Posterior vena cava (tissue), 2 donors: ENCODE data around the gene RRM2. TPM values are rescaled to one million over a fixed set of nuclear protein-coding genes. Genes with fewer than 3 reads are reported as not detected.

ENCODE experiments used
- DNase-seq: peaks from one replicate; pipeline ENCODE4 v3.0.0-alpha.2; 2020; ENCODE audit warnings: low spot score
- intact Hi-C, 2 donors: fragments of 100-400 bp; cut with DNase I; formaldehyde crosslinking; loops; one replicate each; pipeline versions ENCODE4 v1.14.1 to v1.14.2; 2022 to 2023
- total RNA-seq, 2 donors: library from RNA; stranded (reverse); fragmentation: NEBNext Ultra II Directional; extraction: Animal tissue kit (Norgen Biotek cat#: 25700); gene quantifications; one replicate each; pipeline ENCODE4 v1.2.1, GENCODE V29; 2021
- donor health status: DM: yes; HTN: yes; CAD: no.
- donor health status: DM: yes; HTN: yes; CAD: no.

The RRM2 gene
- total RNA-seq, 2 donors from 2014 or later: 0.67 to 1.5 TPM

DNA sequence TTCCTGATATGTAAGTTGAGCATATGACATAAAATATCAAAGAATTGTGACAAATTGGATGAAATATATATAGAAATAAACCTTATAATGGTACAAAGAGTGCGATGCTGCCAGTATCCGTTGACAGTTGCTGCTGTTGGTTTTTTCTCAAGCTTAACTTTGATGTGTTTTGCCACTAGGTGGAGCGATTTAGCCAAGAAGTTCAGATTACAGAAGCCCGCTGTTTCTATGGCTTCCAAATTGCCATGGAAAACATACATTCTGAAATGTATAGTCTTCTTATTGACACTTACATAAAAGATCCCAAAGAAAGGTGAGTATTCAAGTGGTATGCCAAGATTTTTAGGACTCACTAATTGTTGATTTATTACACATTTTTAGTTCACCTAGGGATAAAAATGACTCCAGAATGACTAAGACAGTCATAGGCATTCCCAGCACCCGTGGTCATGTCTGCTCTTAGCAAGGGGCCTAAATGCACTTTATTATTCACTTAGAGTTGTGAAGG is 2.1 kb downstream of the RRM2 start:
- intact Hi-C loops: loop anchor here (2.0 to 5.0 kb wide), 3 partner anchors 293 to 310 kb away; no protein-coding TSS in a partner anchor
- DNase-seq: no peak

DNA sequence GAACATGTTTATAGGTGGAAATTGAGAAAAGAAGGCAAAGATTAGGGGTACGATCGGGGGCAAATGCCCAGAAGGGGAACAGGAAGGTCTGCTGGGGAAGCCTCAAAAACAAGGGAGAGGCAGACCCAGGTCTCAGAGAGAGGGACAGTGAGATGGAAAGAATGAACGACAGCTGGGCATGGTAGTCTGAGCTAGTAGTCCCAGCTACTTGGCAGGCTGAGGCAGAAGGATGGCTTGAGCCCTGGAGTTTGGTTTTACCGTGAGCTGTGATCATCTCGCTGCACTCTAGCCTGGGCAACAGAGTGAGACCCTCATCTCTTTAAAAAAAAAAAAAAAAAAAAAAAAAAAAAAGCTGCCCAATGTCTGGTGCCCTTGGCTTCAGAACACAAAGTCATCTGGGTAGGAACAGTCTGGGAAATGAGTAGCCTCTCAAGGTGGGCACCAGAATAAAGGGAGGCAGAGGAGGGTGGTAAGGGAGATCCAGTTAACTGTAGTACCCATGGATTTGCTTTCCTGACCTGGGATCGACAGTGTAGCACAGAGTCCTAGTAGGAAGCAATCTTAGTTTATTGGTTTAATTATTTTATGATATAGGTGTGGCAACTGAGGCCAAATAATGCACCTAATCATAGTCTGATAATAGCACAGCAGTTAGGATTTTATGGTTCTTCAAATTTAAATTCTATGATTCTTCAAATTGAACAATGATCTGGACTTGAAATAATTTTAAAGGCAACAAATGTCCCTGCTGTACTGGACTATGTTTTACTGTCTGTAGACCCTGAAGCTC is 3.5 kb downstream of the RRM2 start:
- no peak for DNase-seq
- intact Hi-C loops: loop anchor here (2.0 to 5.0 kb wide), 2 partner anchors 291 to 309 kb away; no protein-coding TSS in a partner anchor

GRCh38 chr2:10126632-10127026 is 4.1 kb downstream of the RRM2 start:
- intact Hi-C loops: loop anchor here in 1 of 2 donors (5.0 kb wide), 1 partner anchor 291 kb away; no protein-coding TSS in a partner anchor
- DNase-seq: no peak

DNA sequence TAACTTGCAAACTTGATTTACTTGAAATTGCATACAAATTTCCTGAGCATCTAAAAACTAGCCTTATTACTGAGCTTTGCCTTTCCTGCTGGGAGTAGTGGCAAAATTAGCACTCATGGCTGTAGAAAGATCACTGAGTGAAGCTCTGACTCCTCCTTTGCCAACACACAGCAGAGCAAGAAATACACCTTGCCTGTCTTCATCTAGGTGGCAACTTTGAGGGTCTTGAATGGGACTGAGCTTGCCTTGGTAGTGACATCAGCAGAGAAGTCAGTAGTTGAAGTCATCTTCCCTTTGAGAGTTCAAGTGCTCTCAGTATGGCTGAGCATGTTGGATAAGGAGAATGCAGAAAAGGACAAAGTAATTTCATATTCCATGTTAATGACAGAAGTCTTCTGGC is 5.9 kb downstream of the RRM2 start:
- no peak for DNase-seq
- intact Hi-C loops: loop anchor here in 1 of 2 donors (5.0 kb wide), 1 partner anchor 289 kb away; no protein-coding TSS in a partner anchor

GRCh38 chr2:10129490-10129889 is 7.0 kb downstream of the RRM2 start:
- no peak for DNase-seq
- intact Hi-C loops: loop anchor here in 1 of 2 donors (5.0 kb wide), 1 partner anchor 288 kb away; no protein-coding TSS in a partner anchor

DNA sequence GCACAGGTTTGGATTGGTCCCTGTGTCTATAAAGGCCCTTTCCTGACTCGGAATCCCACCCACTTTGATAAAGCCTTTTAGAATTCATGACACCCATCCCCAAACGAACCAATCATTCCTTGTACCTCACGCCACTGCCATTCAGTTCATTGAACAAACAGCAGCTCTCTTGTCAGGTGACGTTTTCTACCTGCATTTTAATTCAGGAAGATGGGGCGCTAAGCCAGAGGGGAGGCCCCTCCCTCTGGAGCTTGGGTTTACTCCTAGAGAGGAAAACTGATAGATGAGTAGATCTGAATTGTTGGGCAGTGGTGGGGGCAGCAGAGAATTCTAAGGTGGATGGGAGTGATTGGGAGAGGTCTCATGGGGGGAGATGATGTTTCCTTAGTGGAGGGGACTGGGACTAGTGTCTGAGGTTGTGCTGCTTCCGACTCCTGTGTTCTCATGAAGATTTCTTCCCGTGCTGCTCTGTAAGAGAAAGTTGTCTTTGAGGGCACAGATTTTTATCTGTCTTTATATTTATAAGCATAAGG is 9.6 kb downstream of the RRM2 start:
- intact Hi-C loops: no loop called here
- no peak for DNase-seq

GRCh38 chr2:10132596-10132995 is 10.1 kb downstream of the RRM2 start:
- intact Hi-C loops: no loop called here
- DNase-seq: no peak

DNA sequence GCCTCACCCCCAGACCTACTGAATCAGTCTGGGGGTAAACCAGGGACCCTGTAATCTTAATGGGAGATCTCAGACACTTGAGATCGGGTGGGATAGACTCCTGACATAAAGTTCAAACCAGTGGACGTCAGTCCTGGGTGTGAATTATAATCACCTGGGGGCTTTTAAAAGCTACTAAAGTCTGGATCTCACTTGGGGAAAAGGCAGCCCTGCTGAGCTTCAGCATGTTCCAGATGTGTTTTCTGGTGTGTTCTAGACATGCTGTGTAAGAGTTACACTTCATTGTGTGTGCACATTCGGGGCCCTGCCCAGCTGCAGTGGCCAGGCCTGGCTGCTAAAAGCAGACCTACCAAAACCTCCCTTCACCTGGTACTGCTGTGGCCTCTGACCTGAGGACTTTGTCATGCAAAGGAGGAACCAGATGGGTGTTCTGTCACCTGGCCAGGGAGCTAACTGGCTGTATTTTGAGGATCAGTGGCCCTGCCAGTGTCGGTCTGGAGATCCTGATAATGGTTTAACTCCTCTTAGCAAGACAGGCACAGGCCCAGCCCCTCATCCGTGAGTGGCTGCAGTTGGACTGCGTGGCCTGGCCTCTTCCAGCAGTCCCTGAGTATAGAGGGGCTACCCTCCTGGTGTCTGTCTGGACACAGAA is 10.6 kb downstream of the RRM2 start:
- DNase-seq: no peak
- intact Hi-C loops: no loop called here

- intact Hi-C loops: no loop called here
- DNase-seq: no peak
Observed at GRCh38 chr2:10135296-10136089, 13.0 kb downstream of the RRM2 start.

DNA sequence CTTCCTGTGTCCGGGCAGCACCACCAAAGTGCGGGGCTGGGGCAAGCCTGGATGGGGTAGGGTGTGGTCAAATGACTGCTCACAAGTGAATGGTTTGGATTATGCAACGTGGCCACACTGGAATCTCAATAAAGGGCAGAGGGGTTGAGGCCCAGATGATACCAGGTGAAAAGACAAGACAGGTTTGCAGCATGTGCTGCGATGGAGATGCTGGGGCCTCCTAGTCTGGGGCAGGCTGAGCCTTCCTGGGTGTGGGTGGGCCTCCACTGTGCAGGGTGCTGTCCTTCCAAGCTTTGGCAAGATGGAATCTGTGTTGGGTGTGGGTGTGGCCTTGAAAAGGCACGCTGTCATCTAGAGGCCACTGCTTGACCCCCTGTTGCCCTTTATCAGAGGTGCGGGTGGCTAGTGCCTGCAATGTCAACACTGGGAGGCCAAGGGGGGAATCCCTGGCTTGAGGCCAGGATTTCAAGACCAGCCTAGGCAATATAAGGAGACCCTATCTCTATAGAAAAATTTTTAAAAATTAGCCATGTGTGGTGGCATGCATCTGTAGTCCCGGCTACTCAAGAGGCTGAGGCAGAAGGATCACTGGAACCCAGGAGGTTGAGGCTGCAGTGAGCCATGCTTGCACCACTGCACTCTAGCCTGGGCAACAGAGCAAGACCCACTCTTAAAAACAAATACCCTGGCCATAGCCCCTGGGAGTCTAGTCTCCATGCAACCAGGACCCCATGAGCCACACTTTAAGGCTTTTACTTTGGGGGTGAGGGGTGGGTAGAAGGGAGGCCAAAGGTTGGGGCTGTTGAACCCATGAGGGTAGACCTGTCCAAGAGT is 13.8 kb downstream of the RRM2 start:
- peak; percentile 38 for DNase-seq
- intact Hi-C loops: no loop called here

DNA sequence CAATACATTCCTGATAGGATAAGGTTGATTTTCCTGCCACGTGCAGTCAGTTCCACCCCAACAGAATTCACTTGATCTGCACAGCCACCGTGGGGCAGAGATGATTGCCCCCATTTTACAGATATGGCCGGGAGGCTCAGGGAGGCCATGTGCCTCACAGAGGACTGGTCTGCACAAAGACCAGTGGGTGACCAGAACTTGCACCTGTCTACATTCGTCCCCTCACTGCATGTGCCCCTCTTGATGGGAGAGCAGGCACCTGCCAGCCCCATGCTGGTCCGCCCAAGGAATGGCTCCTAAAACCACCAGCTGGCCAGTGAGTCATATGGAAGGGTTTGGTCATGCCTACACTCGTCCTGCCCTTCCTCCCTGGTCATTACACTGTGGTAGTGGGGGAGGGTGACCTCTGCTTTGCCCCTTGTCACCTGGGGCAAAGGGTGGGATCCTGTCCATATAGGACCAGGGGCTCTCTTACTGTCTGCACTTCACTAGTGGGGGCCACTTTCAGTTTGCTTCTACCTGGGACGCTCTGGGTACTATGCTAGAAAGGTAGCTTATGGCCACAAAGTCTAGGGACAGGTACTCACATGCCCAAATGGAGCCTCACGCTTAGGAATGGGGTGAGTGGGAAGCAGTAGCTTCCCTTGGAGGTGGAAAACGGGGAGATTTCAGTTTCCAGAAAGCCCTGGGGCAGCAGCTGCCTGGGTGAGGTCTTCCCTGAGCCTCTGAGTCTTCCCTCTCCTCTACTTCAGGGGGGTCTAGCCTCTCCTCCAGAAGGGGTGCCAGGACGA is 14.7 kb downstream of the RRM2 start:
- DNase-seq: peak; percentile 66
- intact Hi-C loops: no loop called here

DNA sequence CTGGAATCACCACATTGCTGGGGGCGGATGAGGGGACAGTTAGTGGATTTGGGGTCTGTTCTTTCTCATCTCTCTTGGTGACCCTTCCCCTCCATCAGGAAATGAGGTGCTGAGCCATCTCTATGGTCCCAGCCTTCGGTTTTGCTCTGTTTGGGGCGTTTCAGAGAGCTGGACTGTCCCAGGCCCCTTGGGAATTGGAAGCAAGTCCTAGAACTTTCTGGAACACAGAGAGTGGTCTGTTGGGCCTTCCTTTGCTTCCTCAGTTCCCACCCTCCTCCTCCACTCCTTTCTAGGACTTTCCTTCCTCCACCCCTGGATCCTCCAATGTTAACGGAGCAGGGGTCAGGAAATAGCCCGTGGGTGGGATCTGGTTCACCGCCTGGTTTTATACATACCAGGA is 17.0 kb downstream of the RRM2 start:
- intact Hi-C loops: no loop called here
- no peak for DNase-seq

- intact Hi-C loops: no loop called here
- DNase-seq: peak; percentile 31
Observed at GRCh38 chr2:10140841-10141610, 18.5 kb downstream of the RRM2 start.

DNA sequence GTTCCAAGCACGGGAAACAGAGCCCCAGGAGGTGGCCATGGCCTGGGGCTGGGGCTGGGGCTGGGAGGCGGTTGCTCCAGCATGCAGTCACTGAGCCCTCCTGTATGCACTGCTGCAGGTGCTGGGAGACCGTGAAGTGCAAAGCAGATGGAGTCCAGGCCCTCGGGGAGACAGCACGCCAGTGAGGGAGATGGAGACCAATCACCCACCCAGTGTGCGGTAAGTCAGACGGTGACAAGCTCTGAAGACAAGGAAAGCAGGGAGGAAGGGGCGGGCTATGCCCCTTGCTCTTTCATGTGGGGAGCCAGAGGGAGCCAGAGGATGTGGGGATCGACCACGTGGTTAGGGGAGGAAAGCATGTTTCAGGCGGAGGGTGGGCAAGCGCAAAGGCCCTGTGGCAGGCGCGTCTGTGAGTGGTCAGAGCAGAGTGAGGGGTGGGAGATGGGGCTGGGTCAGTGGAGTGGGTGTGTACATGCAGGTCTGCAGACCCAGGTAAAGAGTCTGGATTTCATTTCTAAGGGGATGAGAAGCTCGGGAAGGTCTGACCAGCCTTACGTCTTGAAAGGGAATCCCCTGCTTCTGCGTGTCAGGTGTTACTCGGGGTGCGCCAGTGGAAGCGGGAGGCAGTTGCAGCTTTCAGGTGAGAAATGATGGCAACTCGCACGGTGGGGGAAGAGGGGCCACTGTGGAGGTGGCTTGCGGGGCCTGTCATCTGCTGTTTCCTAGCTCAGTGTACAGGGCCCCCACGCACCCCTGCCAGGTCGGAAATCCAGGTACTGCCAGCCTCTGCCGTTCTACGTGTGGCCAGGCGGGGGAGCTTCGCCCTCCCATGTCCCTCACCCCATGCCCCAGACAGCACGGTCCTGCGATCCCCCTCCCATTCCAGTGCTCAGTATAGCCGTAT is 19.4 kb downstream of the RRM2 start:
- intact Hi-C loops: no loop called here
- DNase-seq: peak; percentile 47

GRCh38 chr2:10142640-10142965 is 20.1 kb downstream of the RRM2 start:
- intact Hi-C loops: no loop called here
- peak; percentile 70 for DNase-seq
